ENCODE data around the gene CTDSP1. TPM values are rescaled to one million over a fixed set of nuclear protein-coding genes. Genes with fewer than 3 reads are reported as not detected.
A peak's percentile ranks its signal among the peaks of the same experiment; 100 is the strongest.

Gene CTDSP1
- total RNA-seq, 2 donors from 2014 or later: 112 to 142 TPM

DNA sequence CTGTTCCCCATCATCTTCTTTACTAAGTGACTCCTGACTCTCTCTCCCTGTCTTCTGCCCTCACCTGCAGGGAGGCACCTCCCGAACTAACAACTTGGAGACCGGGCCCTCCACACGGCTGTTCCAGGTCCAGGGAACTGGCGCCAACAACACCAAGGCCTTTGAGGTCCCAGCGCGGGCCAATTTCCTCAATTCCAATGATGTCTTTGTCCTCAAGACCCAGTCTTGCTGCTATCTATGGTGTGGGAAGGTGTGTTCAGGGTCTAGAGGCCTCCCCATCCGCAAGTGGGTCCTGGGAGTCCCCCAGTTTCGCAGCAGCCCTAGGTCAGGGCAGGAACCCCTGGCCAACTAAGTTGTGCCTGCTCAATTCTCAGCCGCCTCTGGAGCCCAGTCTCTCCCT, 34.8 kb downstream of the CTDSP1 start:
- DNase-seq (ENCODE audit: low spot score): peak; percentile 72
- intact Hi-C loops (cut with DNase I): no loop called here

DNA sequence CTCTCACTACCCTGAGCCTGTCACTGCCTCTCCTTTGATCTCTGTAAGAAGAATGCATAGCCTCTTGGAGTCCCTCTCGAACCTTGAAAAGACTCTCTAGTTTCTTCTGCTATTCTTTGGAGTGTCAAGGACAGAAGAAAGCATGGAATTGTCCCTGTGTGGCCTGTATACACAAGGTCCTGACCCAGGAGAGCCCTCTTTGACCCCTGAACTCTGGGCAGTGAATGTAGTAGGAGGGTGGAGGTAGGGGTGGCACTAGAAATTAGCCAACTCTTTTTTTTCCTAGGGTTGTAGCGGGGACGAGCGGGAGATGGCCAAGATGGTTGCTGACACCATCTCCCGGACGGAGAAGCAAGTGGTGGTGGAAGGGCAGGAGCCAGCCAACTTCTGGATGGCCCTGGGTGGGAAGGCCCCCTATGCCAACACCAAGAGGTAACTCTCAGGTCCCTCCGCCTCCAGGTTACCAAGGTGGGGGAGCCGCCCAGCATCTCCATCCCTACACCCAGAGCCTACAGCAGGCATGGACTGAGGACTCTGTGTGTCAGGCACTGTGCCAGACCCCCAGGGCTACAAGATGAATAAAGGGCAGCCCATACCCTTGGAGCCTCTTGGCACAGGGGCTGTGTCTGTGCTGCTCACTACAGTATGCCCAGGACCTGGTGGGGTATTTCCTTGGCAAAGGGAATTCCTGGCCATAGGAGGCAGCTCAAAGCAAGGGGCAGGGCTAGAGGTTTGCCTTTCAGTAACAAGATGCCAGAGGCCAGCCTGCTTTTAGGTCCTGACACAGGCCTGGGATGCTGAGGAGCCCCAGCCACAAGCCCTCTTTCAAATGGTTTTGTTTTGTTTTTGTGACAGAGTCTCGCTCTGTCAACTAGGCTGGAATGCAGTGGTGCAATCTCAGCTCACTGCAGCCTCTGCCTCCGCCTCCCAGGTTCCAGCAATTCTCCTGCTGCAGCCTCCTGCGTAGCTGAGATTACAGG, 35.6 kb downstream of the CTDSP1 start:
- peak; percentile 69 for DNase-seq (ENCODE audit: low spot score)
- intact Hi-C loops (cut with DNase I): no loop called here

DNA sequence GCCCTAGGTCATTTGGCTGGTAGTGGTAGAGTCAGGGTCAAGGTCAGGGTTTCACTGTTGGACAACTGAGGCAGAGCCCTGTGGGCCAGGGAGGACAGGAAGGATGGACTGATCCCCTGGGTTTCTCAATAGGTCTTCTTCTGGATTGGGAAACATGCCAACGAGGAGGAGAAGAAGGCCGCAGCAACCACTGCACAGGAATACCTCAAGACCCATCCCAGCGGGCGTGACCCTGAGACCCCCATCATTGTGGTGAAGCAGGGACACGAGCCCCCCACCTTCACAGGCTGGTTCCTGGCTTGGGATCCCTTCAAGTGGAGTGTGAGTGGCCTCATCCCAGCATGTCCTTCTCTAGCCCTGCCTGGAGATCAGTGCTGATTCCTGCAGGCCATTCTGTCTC, 37.3 kb downstream of the CTDSP1 start:
- DNase-seq (ENCODE audit: low spot score): peak; percentile 59
- intact Hi-C loops (cut with DNase I): no loop called here

DNA sequence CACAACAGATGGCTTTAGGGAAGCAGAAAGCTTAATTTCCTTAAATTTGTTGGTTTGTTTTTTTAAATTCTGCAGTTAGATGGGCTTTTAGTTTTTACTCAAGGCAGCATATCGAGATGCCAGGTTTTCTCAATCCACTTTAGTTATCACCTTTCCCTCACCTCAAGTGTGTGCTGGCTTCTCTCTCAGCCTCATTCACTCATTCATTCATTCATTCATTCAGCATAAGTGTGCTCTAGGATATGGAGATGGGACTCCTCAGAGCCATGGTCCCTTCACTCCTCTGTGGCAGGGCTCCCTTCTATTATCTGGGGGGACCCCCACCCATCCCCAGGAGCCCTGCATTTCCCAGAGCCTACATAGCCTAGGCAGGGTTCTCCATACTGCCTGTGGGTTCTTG, 38.3 kb downstream of the CTDSP1 start:
- no peak for DNase-seq (ENCODE audit: low spot score)
- intact Hi-C loops (cut with DNase I): no loop called here

DNA sequence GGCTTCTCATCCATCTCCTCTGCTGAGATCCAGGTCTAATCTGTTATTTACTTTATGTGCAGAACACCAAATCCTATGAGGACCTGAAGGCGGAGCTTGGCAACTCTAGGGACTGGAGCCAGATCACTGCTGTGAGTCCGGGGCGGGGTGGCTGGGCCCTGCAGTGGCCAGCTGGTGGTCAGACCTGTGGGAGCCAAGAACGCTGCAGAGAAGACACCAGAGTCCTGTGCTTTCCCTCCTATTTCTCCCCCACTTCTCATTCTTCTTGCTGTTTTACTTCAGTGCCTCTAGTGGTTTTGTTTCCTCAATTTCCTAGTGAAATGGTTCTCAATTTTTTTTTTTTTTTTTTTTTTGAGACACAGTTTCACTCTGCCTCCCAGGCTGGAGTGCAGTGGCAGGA, 38.9 kb downstream of the CTDSP1 start:
- intact Hi-C loops (cut with DNase I): no loop called here
- peak; percentile 72 for DNase-seq (ENCODE audit: low spot score)

DNA sequence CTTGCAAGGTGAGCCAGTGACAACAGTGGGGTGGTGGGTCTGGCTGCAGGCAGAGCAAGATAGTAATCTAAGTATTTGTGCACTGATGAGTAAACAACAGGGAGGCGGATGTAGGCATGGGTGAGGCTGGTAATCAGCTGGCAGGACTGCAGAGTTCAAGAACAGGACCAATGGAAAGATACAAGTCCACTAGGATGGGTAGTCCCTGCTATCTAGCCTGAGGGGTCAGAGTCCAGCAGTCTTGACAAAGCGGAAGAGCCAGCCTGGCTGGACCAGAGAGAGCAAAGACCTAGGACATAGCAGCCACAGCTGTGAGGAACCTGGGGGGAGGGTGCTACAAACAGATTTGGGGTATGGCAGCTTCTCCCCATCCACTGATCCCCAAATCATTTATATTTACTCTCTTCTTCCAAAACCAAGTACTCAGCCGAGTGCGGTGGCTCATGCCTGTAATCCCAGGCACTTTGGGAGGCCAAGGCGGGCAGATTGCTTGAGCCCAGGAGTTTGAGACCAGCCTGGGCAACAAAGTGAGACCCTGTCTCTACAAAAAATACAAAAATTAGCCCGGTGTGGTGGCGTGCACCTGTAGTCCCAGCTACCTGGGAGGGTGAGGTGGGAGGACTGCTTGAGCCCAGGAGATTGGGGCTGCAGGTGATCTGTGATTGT, 45.2 kb downstream of the CTDSP1 start:
- peak; percentile 28 for DNase-seq (ENCODE audit: low spot score)
- intact Hi-C loops (cut with DNase I): no loop called here

DNA sequence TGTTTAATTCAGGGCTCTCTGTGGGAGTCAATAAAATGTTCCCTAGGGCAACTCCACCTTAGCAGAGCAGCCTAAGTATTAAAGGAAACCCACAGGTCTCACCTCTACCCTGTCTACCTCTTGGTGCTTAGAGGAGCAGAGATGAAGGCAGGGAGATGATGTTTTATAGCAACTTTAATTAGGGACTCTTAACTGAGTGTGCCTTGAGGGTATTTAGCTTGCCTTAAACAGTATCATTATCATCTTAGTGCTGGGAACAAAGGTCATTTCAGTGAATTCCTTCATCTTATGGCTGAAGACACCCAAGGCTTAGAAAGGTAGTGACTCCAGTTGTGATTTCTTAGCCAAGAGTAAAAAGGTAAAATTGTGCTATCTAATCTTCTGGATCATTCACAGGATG, 45.9 kb downstream of the CTDSP1 start:
- intact Hi-C loops (cut with DNase I): no loop called here
- no peak for DNase-seq (ENCODE audit: low spot score)

DNA sequence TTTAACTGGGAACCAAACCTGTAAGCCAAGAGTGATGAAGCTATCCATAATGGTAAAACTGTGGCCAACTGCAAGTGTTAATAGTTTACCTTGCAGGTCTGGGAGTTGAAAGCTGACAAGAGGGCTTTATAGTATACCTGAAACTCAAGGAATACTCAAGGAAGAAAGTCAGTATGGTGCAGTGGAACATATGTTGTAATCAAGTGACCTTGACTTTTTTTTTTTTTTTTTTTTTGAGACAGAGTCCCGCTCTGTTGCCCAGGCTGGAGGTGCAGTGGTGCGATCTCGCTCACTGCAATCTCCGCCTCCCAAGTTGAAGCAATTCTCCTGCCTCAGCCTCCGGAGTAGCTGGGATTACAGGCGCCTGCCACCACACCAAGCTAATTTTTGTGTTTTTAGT, 46.9 kb downstream of the CTDSP1 start:
- intact Hi-C loops (cut with DNase I): no loop called here
- DNase-seq (ENCODE audit: low spot score): no peak

DNA sequence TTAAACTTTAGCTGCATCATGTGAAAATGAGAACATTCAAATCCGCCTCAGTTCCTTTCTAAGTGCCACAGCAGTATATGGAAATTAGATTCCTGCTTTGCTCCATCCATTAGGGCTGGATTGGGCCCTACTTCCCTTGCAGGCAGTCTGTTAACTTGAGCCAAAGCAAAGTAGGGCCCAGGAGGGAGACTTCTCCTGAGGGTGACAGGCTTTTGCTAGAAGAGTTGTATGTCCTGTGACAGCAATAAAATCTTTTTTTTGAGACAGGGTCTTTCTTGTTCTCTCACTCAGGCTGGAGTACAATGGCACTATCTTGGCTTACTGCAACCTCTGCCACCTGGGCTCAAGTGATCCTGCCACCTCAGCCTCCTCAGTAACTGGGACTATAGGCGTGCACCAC, 47.4 kb downstream of the CTDSP1 start:
- intact Hi-C loops (cut with DNase I): no loop called here

DNA sequence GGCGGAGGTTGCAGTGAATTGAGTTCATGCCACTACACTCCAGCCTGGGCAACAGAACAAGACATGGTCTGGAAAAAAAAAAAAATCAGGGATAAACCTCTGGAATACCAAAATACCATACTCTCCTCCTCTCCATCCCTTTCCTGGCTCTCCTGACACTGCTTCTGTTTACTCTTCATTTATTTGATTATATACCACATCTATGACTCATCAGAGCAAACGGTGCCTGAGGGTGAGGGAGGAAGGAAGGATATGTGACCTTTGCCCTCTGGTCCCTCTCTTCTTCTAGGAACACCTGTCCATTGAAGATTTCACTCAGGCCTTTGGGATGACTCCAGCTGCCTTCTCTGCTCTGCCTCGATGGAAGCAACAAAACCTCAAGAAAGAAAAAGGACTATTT, 49.3 kb downstream of the CTDSP1 start:
- DNase-seq (ENCODE audit: low spot score): no peak
- intact Hi-C loops (cut with DNase I): no loop called here

More for the DNA sequence above, 47.4 kb downstream of the CTDSP1 start:
- no peak for DNase-seq (ENCODE audit: low spot score)

DNA sequence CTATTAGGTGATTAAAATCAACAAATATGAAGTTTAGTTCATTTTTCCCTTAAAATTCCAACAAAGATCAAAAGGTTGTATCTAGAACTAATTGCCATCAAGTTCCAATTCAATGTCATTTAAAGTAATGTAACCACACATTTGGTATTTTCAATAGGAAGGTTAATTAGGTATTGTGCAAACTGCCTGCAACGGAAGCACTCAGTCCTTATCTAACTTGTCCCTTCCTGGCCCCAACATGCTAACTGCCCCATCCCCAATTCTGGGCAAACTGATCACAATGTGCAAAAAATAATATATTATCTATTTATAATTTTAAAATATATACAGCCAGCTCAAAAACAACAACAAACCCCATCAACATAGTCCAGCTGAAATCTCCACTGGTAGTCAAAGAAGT, 52.4 kb downstream of the CTDSP1 start:
- DNase-seq (ENCODE audit: low spot score): no peak
- intact Hi-C loops (cut with DNase I): no loop called here

Small RNA genes within 50 kb of the gene (microRNA-seq; reads per million reads assigned to microRNA genes)
- gene MIR26B (ENCODE audit: borderline microRNAs expressed in 2 of 2): 44,685 to 60,902 reads per million in 2 donors

Other genes with a start within 250 kb of the CTDSP1 start
- 1 to 10 TPM; 1.1 to 2.5 TPM for gene CXCR1, start 232.9 kb upstream of the CTDSP1 start, total RNA-seq
- gene ARPC2, start 182.7 kb upstream of the CTDSP1 start, total RNA-seq: 100 to 1,000 TPM; 258 to 291 TPM
- 1 to 10 TPM; 1.2 to 4.2 TPM for gene GPBAR1, start 138.9 kb upstream of the CTDSP1 start, total RNA-seq
- gene AAMP, start 129.7 kb upstream of the CTDSP1 start, total RNA-seq: 10 to 100 TPM; 43.3 to 45.0 TPM
- gene PNKD, start 129.3 kb upstream of the CTDSP1 start, total RNA-seq: 10 to 100 TPM; 29.8 to 45.3 TPM
- gene TMBIM1, start 107.4 kb upstream of the CTDSP1 start, total RNA-seq: 100 to 1,000 TPM; 191 to 195 TPM
- gene CATIP, start 43.0 kb upstream of the CTDSP1 start, total RNA-seq: not detected
- 10 to 100 TPM; 28.8 to 77.1 TPM for gene SLC11A1, start 17.6 kb upstream of the CTDSP1 start, total RNA-seq
- gene VIL1, start 19.3 kb downstream of the CTDSP1 start, total RNA-seq: not detected
- 10 to 100 TPM; 11.7 to 13.9 TPM for gene USP37, start 168.5 kb downstream of the CTDSP1 start, total RNA-seq
- gene CNOT9, start 169.0 kb downstream of the CTDSP1 start, total RNA-seq: 10 to 100 TPM; 29.3 to 31.5 TPM
- gene PLCD4, start 208.0 kb downstream of the CTDSP1 start, total RNA-seq: 1 to 10 TPM; 1.0 to 1.9 TPM

All from posterior vena cava (tissue), 2 donors.